Subcutaneous adipose tissue (tissue), 4 donors: ENCODE measurements around the gene CHAT. TPM values are rescaled to one million over a fixed set of nuclear protein-coding genes. Genes with fewer than 3 reads are reported as not detected.

Experiments
- CTCF ChIP-seq: fragments of 450-650 bp; IDR thresholded peaks from one replicate; pipeline ENCODE4 v1.5.1; 2016; ENCODE audit warnings: low read depth, mild to moderate bottlenecking, control low read depth, antibody characterized with exemption, moderate library complexity
- total RNA-seq, 4 donors: library from RNA; depleted of rRNA; stranded (reverse); fragments of >200 nt; gene quantifications; one replicate each; pipeline ENCODE4 v1.1.0, GENCODE V29; 2016

CHAT gene
- total RNA-seq, 4 donors from 2014 or later, result not detected

DNA sequence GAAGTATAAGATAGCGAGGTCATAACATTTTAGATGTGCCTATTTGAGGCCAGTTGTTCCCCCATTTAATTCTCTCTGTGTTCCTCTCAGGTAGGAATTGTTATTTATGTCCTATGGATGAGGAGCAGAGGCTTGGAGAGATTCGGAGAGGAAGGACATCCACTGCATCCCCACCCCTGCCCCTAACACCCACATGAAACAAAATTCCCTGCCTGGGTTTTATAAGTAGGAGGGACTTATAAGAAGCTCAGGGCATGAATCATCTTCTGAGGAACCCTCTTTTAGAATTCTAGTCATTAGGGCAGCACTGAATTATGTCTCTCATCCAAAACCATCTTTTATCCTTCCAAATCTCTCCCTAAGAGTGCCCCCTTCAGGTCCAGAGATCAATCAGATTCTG lies 5.0 kb downstream of the CHAT start:
- no peak for TF ChIP-seq CTCF

- TF ChIP-seq CTCF, result no peak
These were observed 5.8 kb downstream of the CHAT start for GRCh38 chr10:49619613-49620012.

GRCh38 chr10:49620286-49620810 lies 6.5 kb downstream of the CHAT start:
- TF ChIP-seq CTCF, result no peak

DNA sequence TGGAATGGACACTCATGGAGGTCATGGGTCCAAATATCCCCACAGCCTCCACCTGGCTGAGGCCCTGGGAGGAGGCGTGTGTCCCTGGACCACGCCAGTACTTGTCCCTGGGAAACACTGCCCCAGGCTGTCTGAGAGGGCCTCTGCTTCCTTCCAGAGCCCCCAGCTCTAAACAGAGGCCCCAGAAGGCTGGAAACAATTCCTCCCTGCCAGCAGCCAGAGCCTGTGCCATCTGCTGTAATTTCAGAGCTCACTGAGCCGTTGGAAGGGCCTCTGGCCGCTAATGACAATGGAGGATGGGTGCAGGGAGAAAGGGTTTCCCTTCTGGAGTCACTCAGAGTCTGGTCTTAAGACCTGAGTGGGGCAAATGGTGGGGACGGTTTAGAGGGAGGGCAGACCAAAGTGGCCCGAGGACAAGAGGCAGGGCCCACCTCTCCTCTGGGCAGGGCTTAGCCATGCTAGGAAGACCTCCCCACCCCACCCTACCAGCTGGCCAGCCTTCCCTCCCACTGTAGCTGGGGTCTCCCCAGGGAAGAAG lies 7.1 kb downstream of the CHAT start:
- no peak for TF ChIP-seq CTCF

- no peak for TF ChIP-seq CTCF
These were observed 7.7 kb downstream of the CHAT start for GRCh38 chr10:49621561-49621960.

GRCh38 chr10:49622426-49623425 lies 8.9 kb downstream of the CHAT start:
- no peak for TF ChIP-seq CTCF

DNA sequence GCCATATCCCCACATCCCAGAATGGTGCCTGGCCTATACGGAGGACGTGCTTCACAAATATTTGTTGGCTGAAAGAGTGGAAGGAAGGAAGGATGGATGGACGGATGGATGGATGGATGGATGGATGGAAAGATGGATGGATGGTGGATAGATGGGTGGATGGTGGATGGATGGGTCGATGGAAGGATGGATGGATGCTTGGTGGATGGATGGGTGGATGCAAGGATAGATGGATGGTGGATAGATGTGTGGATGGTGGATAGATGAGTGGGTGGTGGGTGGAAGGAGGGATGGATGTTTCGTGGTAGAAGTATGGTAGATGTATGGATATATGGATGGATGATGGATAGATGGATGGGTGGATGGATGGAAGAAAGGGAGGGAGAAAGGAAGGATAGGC lies 10.8 kb downstream of the CHAT start:
- no peak for TF ChIP-seq CTCF
